Measurements from ENCODE around the gene LCE1F.

LCE1F gene

GRCh38 chr1:152737997-152738396, 36.9 kb upstream of the LCE1F start:
- no peak overlapping the region for H3K27ac ChIP-seq (replicated peaks; ENCODE audit: low read length)
- no CpG with 5 or more reads among the region's 5 CpGs for whole genome bisulfite sequencing, 2 donors (ENCODE audit: extremely low coverage in 2 of 2, insufficient read length in 2 of 2, insufficient replicate concordance in 1 of 2)
- H4K91ac ChIP-seq (ENCODE audit: low read depth, low read length, poor library complexity) = no peak overlapping the region
- no peak overlapping the region for H3K4me3 ChIP-seq (ENCODE audit: low read length in 2 of 2)
- no peaks in the 10 kb centered on the region for H3K36me3 ChIP-seq (replicated peaks in 1 of 2; ENCODE audit: control insufficient read depth in 2 of 2, insufficient read depth in 2 of 2, low read length in 2 of 2)
- H3K4ac ChIP-seq (ENCODE audit: low read length) = no peak overlapping the region
- no peak overlapping the region for H2BK12ac ChIP-seq (ENCODE audit: low read length)
- H3K9me3 ChIP-seq (replicated peaks in 1 of 2; ENCODE audit: control insufficient read depth in 2 of 2, insufficient read depth in 1 of 2, low read depth in 1 of 2, low read length in 2 of 2) = peaks cover 0 to 16% of the 10 kb centered on the region in 2 donors
- no peak overlapping the region for H3K9ac ChIP-seq (ENCODE audit: low read depth, low read length, poor library complexity)
- no peak overlapping the region for H2BK120ac ChIP-seq (ENCODE audit: low read depth, low read length)
- no peaks in the 10 kb centered on the region for H3K4me1 ChIP-seq (ENCODE audit: control insufficient read depth in 2 of 2, insufficient read depth in 1 of 2, low read depth in 1 of 2, low read length in 2 of 2)
- no peak for DNase-seq (ENCODE audit: low spot score)
- no peaks in the 10 kb centered on the region for H3K79me1 ChIP-seq (ENCODE audit: low read depth, low read length)
- H4K8ac ChIP-seq (ENCODE audit: low read depth, low read length) = no peak overlapping the region
- no peak overlapping the region for H3K18ac ChIP-seq (ENCODE audit: low read length)
- no peaks in the 10 kb centered on the region for H3K27me3 ChIP-seq (ENCODE audit: control insufficient read depth in 3 of 3, insufficient read depth in 3 of 3, low read depth in 1 of 3, low read length in 3 of 3)
- H3K4me2 ChIP-seq (ENCODE audit: insufficient read depth, low read length, poor library complexity, severe bottlenecking) = no peak overlapping the region
- H2BK15ac ChIP-seq (ENCODE audit: low read length) = no peak overlapping the region
- H2AFZ ChIP-seq (ENCODE audit: low read length) = no peak overlapping the region
- H2BK5ac ChIP-seq (ENCODE audit: low read length) = no peak overlapping the region
- H3K14ac ChIP-seq (ENCODE audit: low read length) = no peak overlapping the region
- no peak overlapping the region for H2AK5ac ChIP-seq (ENCODE audit: low read depth, low read length)
- H3K23ac ChIP-seq (ENCODE audit: low read depth, low read length, poor library complexity) = no peak overlapping the region

GRCh38 chr1:152739841-152740240, 35.1 kb upstream of the LCE1F start:
- H3K14ac ChIP-seq (ENCODE audit: low read length) = no peak overlapping the region
- H2BK5ac ChIP-seq (ENCODE audit: low read length) = no peak overlapping the region
- no peak overlapping the region for H2AK5ac ChIP-seq (ENCODE audit: low read depth, low read length)
- H3K9me3 ChIP-seq (replicated peaks in 1 of 2; ENCODE audit: control insufficient read depth in 2 of 2, insufficient read depth in 1 of 2, low read depth in 1 of 2, low read length in 2 of 2) = peaks cover 0 to 28% of the 10 kb centered on the region in 2 donors
- no peaks in the 10 kb centered on the region for H3K4me1 ChIP-seq (ENCODE audit: control insufficient read depth in 2 of 2, insufficient read depth in 1 of 2, low read depth in 1 of 2, low read length in 2 of 2)
- H2AFZ ChIP-seq (ENCODE audit: low read length) = no peak overlapping the region
- no peak overlapping the region for H4K91ac ChIP-seq (ENCODE audit: low read depth, low read length, poor library complexity)
- H3K4me2 ChIP-seq (ENCODE audit: insufficient read depth, low read length, poor library complexity, severe bottlenecking) = no peak overlapping the region
- no peak overlapping the region for H3K9ac ChIP-seq (ENCODE audit: low read depth, low read length, poor library complexity)
- H4K8ac ChIP-seq (ENCODE audit: low read depth, low read length) = no peak overlapping the region
- no peaks in the 10 kb centered on the region for H3K36me3 ChIP-seq (replicated peaks in 1 of 2; ENCODE audit: control insufficient read depth in 2 of 2, insufficient read depth in 2 of 2, low read length in 2 of 2)
- H3K4ac ChIP-seq (ENCODE audit: low read length) = no peak overlapping the region
- H2BK15ac ChIP-seq (ENCODE audit: low read length) = no peak overlapping the region
- no peak for DNase-seq (ENCODE audit: low spot score)
- no peak overlapping the region for H2BK12ac ChIP-seq (ENCODE audit: low read length)
- H3K23ac ChIP-seq (ENCODE audit: low read depth, low read length, poor library complexity) = no peak overlapping the region
- H3K18ac ChIP-seq (ENCODE audit: low read length) = no peak overlapping the region
- no peaks in the 10 kb centered on the region for H3K27me3 ChIP-seq (ENCODE audit: control insufficient read depth in 3 of 3, insufficient read depth in 3 of 3, low read depth in 1 of 3, low read length in 3 of 3)
- WGBS, 2 donors (ENCODE audit: extremely low coverage in 2 of 2, insufficient read length in 2 of 2, insufficient replicate concordance in 1 of 2) = no CpG with 5 or more reads among the region's 3 CpGs
- no peak overlapping the region for H2BK120ac ChIP-seq (ENCODE audit: low read depth, low read length)
- H3K79me1 ChIP-seq (ENCODE audit: low read depth, low read length) = no peaks in the 10 kb centered on the region
- no peak overlapping the region for H3K27ac ChIP-seq (replicated peaks; ENCODE audit: low read length)
- no peak overlapping the region for H3K4me3 ChIP-seq (ENCODE audit: low read length in 2 of 2)

GRCh38 chr1:152741656-152742055, 33.3 kb upstream of the LCE1F start:
- H3K18ac ChIP-seq (ENCODE audit: low read length) = no peak overlapping the region
- H3K36me3 ChIP-seq (replicated peaks in 1 of 2; ENCODE audit: control insufficient read depth in 2 of 2, insufficient read depth in 2 of 2, low read length in 2 of 2) = no peaks in the 10 kb centered on the region
- H2BK12ac ChIP-seq (ENCODE audit: low read length) = no peak overlapping the region
- H4K91ac ChIP-seq (ENCODE audit: low read depth, low read length, poor library complexity) = no peak overlapping the region
- H3K4me3 ChIP-seq (ENCODE audit: low read length in 2 of 2) = no peak overlapping the region
- H2BK15ac ChIP-seq (ENCODE audit: low read length) = no peak overlapping the region
- H3K23ac ChIP-seq (ENCODE audit: low read depth, low read length, poor library complexity) = no peak overlapping the region
- no peak overlapping the region for H4K8ac ChIP-seq (ENCODE audit: low read depth, low read length)
- no peak overlapping the region for H3K27ac ChIP-seq (replicated peaks; ENCODE audit: low read length)
- no peak overlapping the region for H3K9ac ChIP-seq (ENCODE audit: low read depth, low read length, poor library complexity)
- peaks cover 0 to 32% of the 10 kb centered on the region in 2 donors for H3K9me3 ChIP-seq (replicated peaks in 1 of 2; ENCODE audit: control insufficient read depth in 2 of 2, insufficient read depth in 1 of 2, low read depth in 1 of 2, low read length in 2 of 2)
- no peak overlapping the region for H3K4me2 ChIP-seq (ENCODE audit: insufficient read depth, low read length, poor library complexity, severe bottlenecking)
- H3K79me1 ChIP-seq (ENCODE audit: low read depth, low read length) = no peaks in the 10 kb centered on the region
- DNase-seq (ENCODE audit: low spot score) = no peak
- no peaks in the 10 kb centered on the region for H3K27me3 ChIP-seq (ENCODE audit: control insufficient read depth in 3 of 3, insufficient read depth in 3 of 3, low read depth in 1 of 3, low read length in 3 of 3)
- H3K14ac ChIP-seq (ENCODE audit: low read length) = no peak overlapping the region
- H2BK5ac ChIP-seq (ENCODE audit: low read length) = no peak overlapping the region
- H3K4ac ChIP-seq (ENCODE audit: low read length) = no peak overlapping the region
- H2AFZ ChIP-seq (ENCODE audit: low read length) = no peak overlapping the region
- no peak overlapping the region for H2AK5ac ChIP-seq (ENCODE audit: low read depth, low read length)
- no peaks in the 10 kb centered on the region for H3K4me1 ChIP-seq (ENCODE audit: control insufficient read depth in 2 of 2, insufficient read depth in 1 of 2, low read depth in 1 of 2, low read length in 2 of 2)
- H2BK120ac ChIP-seq (ENCODE audit: low read depth, low read length) = no peak overlapping the region

- no peak overlapping the region for H3K4ac ChIP-seq (ENCODE audit: low read length)
Observed at GRCh38 chr1:152743371-152744145, 31.4 kb upstream of the LCE1F start.

More at GRCh38 chr1:152743371-152744145, 31.4 kb upstream of the LCE1F start:
- Histone ChIP-seq H4K8ac (ENCODE audit: low read depth, low read length) (no peak overlapping the region), H4K91ac (ENCODE audit: low read depth, low read length, poor library complexity) (no peak overlapping the region), H2AFZ (ENCODE audit: low read length) (no peak overlapping the region), H3K23ac (ENCODE audit: low read depth, low read length, poor library complexity) (no peak overlapping the region), H3K36me3 (replicated peaks in 1 of 2; ENCODE audit: control insufficient read depth in 2 of 2, insufficient read depth in 2 of 2, low read length in 2 of 2) (no peaks in the 10 kb centered on the region), H3K14ac (ENCODE audit: low read length) (no peak overlapping the region), H2BK12ac (ENCODE audit: low read length) (no peak overlapping the region), H3K79me1 (ENCODE audit: low read depth, low read length) (no peaks in the 10 kb centered on the region), H2BK15ac (ENCODE audit: low read length) (no peak overlapping the region), H3K27ac (replicated peaks; ENCODE audit: low read length) (no peak overlapping the region), H3K4me2 (ENCODE audit: insufficient read depth, low read length, poor library complexity, severe bottlenecking) (no peak overlapping the region), H3K27me3 (ENCODE audit: control insufficient read depth in 3 of 3, insufficient read depth in 3 of 3, low read depth in 1 of 3, low read length in 3 of 3) (no peaks in the 10 kb centered on the region), H3K4me1 (ENCODE audit: control insufficient read depth in 2 of 2, insufficient read depth in 1 of 2, low read depth in 1 of 2, low read length in 2 of 2) (no peaks in the 10 kb centered on the region), H3K9me3 (replicated peaks in 1 of 2; ENCODE audit: control insufficient read depth in 2 of 2, insufficient read depth in 1 of 2, low read depth in 1 of 2, low read length in 2 of 2) (peaks cover 0 to 28% of the 10 kb centered on the region in 2 donors), H3K18ac (ENCODE audit: low read length) (no peak overlapping the region), H3K9ac (ENCODE audit: low read depth, low read length, poor library complexity) (no peak overlapping the region), H2BK120ac (ENCODE audit: low read depth, low read length) (no peak overlapping the region), H3K4me3 (ENCODE audit: low read length in 2 of 2) (peak overlapping the region in 1 of 2 donors; percentile 53), H2BK5ac (ENCODE audit: low read length) (no peak overlapping the region), H2AK5ac (ENCODE audit: low read depth, low read length) (no peak overlapping the region)
- WGBS, 2 donors (ENCODE audit: extremely low coverage in 2 of 2, insufficient read length in 2 of 2, insufficient replicate concordance in 1 of 2) = no CpG with 5 or more reads among the region's 2 CpGs
- no peak for DNase-seq (ENCODE audit: low spot score)

Data from neuronal stem cell (in vitro differentiated cells).